ENCODE results near the gene PDGFRB.

PDGFRB gene

DNA sequence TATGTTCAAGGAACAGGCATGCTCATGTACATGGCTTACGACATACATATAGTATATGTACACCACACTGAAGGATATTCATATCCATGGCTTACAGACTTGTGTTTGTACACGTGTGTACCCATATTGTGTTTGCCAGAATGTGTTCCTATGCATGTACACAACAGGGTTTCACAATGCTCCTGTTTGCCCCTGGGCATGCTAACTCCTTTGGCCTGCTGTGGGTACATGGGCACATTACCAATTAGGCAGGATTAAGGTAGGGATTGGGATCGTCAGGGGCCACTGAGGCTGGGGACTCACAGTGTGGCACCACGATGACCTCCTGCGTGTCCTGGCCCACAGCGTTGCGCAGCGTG, 26.2 kb downstream of the PDGFRB start:
- no peak for DNase-seq

GRCh38 chr5:150126921-150127265, 28.8 kb downstream of the PDGFRB start:
- DNase-seq: no peak

DNA sequence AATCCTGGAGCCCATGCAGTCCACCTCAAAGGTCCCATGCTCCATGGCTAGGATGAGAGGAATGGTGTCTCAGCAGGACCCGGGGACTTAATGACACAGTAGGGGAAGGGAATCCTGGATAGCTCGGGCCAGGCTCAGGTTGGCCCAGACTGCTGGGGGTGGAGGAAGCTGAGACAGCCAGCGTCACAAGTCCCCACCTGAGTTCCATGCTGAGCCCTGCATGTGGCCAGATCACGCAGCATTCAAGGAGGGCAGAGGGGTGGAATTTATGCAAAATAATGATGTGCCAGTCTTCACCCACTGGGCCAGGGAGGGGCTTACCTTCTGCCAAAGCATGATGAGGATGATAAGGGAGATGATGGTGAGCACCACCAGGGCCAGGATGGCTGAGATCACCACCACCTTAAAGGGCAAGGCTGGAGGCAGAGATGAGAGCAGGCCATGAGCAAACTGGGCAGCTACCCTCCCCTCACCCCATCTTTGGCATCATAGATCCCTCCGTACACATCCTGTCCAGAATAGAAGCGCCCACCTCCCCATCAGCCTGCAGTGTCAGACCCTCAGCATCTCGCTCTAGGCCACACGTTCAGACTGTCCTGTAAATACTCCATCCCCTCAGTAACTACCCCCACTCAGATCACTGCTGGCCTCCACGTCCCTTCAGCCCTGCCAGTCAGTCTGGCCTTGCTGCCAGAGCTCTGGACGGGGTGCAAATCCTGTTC, 29.3 kb downstream of the PDGFRB start:
- no peak for DNase-seq

- no peak for DNase-seq
These were observed 30.3 kb downstream of the PDGFRB start for GRCh38 chr5:150125334-150125733.

DNA sequence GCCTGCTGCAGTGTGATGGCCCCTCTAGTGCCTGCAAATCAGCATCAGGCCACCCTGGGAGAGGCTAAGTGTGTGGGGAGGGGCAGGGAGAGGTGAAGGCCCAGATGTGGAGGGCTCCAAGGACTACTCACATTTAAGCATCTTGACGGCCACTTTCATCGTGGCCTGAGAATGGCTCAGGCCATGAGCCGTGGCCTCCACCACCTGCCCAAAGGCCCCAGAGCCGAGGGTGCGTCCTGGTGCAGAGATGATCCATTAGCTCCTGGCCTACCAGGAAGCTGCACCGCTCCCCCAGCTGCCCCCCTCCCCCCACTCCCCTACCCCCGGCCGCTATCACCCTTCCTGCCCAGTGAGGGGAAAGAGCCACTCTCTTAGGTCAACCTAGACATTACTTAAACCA, 31.0 kb downstream of the PDGFRB start:
- no peak for DNase-seq

- no peak for DNase-seq
These were observed 31.5 kb downstream of the PDGFRB start for GRCh38 chr5:150124111-150124557.

DNA sequence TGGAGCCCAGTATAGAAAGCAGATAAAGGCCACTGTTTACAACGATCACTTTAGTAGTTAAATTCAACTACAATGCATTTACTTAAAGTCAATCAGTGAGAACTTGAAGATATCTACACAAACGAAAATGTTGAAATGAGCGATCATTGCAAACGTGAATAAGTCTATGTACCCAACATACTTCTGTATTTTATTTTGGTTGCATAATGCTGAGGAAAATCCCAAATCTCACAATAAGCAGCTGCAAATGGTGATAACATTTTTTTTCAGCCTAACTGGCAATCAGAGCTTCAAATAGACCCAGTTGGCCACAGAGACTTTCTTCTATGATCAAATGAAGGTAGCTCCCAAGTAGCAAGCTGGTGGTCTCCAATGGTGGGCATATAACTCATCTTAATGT, 32.1 kb downstream of the PDGFRB start:
- DNase-seq: no peak

- DNase-seq: no peak
These were observed 32.8 kb downstream of the PDGFRB start for GRCh38 chr5:150122536-150123481.

DNA sequence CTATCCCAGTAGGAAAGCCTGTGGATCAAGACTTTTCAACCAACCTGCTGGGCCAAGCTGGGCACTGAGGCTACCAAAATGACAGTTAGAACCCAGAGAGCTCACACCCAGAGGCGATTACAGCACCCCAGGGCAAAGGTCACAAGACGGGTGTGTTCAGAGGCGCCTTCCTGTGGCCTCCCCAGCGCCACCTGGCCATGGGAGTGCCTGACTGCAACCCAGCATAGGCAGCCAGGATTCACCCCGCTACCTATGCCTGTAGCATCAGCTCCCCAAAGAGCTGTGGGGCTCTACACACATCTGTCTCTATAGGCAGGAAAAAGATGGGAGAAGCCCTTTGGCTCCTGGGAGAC, 33.5 kb downstream of the PDGFRB start:
- DNase-seq: no peak

GRCh38 chr5:150121448-150122157, 34.0 kb downstream of the PDGFRB start:
- DNase-seq: no peak

- no peak for DNase-seq
These were observed 34.8 kb downstream of the PDGFRB start for GRCh38 chr5:150120617-150121447.

- DNase-seq: no peak
These were observed 35.6 kb downstream of the PDGFRB start for GRCh38 chr5:150120062-150120441.

DNA sequence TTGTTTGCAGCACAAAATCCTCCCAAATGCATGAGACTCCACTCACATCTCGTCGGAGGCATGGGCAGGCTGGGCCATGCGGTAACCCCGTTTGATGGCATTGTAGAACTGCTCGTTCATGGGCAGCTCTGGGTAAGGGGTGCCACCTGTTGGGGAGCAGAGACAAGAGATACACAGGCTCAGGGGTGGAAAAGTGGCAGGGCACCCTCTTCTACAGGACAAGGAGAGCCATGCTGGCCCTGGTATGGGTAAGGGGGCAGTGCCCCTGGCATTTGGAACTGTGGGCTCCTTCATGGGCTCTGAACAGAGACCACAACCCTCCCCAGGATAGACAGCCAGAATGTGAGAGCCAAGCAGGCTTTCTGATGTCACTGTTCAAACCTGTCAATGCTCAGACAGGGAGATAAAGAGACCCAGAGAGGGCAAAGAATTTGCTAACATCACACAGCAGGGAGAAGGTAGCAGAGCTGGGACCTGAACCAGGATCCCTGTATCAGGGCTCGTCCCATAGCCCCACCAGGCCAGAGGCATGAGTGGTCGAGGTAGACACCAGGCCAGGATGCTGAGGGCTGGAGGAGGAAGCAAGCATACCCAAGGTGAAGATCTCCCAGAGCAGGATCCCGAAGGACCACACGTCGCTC, 36.1 kb downstream of the PDGFRB start:
- no peak for DNase-seq

DNA sequence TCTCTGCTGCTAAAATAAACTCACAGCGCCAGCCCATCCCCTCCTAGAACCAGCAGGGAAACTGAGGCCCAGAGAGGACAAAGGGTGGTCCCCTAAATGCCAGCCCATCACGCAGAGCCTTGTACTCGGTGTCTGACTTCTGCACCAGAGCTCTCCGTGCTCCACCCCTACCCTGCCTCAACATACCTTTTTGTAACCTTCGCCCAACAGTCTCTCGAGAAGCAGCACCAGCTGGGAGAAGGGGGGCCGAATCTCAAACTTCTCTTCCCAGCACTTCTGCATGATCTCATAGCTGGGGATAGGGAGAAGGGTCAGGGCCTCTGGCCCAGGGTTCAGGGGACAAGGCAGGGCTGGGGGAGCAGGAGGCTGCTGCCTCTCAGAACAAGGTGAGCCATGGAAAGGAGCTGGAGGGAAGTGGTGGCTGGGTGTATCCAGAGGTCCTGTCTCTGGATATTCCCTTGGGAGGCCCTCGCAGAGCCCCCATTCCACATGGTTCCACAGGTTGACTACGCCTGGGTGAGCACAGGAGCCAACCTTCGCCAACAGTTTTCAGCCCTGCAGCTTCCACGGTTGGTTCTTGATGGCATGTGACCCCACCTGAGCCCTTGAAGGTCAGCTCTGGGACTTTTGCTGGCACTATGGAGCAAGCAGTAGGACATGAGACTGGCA, 37.0 kb downstream of the PDGFRB start:
- no peak for DNase-seq

DNA sequence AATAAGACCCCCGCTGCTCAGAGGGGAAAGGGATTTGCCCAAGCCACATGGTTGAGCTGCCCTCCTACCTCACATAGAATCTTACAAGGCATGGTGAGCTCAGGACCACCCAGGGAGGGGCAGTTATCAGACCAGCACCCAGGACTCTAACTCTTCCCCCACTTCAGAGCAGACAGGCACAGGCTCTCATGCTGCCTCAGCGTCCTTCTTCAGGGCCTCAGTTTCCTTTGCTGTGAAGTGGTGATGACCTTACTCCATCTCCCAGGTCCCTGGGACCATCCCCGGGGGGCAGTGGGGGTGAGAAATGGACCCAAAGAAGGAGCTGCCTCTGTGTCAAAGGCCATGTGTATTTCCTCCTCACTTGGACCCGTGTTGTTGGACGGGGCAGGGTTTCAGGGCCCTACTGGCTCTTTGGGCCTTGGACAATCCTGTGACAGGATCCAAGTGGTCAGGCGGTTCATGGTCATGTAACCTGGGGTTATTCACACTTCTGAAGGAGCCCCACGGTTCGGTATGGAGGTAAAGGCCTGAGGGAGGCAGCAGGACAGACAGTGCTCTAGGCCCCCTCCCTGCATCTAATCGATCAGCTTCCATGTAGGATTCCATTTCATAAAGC, 37.6 kb downstream of the PDGFRB start:
- no peak for DNase-seq

GRCh38 chr5:150116667-150117400, 38.8 kb downstream of the PDGFRB start:
- no peak for DNase-seq

DNA sequence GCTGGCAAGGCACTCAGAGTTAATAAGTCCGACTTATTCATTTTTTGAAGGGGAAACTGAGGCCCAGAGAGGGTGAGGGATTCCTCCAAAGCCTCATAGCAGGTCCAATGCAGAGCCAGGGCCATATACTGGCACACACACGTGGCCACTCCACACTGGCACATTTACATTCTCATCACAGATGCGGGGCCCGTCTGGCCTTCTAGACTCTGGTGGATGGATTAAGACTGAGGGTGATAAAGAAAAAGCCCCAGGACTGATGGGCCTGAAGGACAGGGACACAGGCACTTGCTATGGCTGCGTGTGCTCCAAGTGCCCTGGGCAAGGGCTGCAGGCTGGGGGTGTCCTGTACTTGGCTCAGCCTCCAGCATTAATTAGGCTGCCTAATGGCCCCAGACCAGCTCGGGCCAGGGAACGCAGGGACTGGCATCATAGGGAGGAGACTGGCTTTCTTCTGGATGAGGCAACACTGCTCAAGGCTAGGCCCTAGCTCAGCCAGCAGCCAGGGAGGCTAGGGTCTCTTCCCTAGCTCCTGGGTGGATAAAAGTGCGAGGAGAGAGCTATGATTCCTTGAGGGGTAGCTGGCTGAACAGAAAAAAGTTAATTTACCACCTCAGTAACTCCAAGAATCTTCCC, 40.8 kb downstream of the PDGFRB start:
- DNase-seq: no peak

GRCh38 chr5:150114102-150114641, 41.5 kb downstream of the PDGFRB start:
- no peak for DNase-seq

- no peak for DNase-seq
These were observed 42.4 kb downstream of the PDGFRB start for GRCh38 chr5:150113047-150113744.
